A549 (cell line): ENCODE results near the gene METTL27. TPM values are rescaled to one million over a fixed set of nuclear protein-coding genes. Genes with fewer than 3 reads are reported as not detected.
"Not testable (repeated sequence)": the region's sequence is repeated elsewhere in the genome, so short reads cannot be mapped to it uniquely, and the experiment has no call there.

Source experiments
- ATAC-seq, 2 experiments: fragments of 200-7000 bp in 1 of 2; fragments of >200 bp in 1 of 2; cut with Nextera tagmentation in 1 of 2; cut with Tn5 transposase in 1 of 2; 3 replicates each; pipeline versions ENCODE4 v1.8.0 to v1.9.1; 2018 to 2020; ENCODE audit warnings: mild to moderate bottlenecking in 1 of 2, moderate library complexity in 1 of 2
- CTCF ChIA-PET: fragments of 300-600 bp; sonication (Branson Sonifier 250); formaldehyde crosslinking; extraction: SDS; loops from one replicate; lab custom pipeline; 2021; ENCODE audit warnings: antibody characterized with exemption, inconsistent platforms; lab: Yijun Ruan, JAX
- POLR2A ChIA-PET: fragments of 350-600 bp; formaldehyde crosslinking; extraction: SDS; loops from one replicate; lab custom pipeline; 2021; ENCODE audit warnings: antibody characterized with exemption, inconsistent platforms; lab: Yijun Ruan, JAX
- DNase-seq, 2 experiments: peaks; one replicate each; pipeline versions ENCODE4 v3.0.0 to v3.0.0-alpha.2; 2011 to 2016; ENCODE audit warnings: low read depth in 1 of 2, low spot score in 1 of 2
- FAIRE-seq: peaks from 2 replicates; lab custom pipeline; 2011; peaks lifted over from hg19 to GRCh38; lab: Jason Lieb, UNC
- H3K27ac ChIP-seq, 2 experiments: fragments of >200 bp; sonication (Bioruptor Twin); formaldehyde crosslinking; 3 replicates each; pipeline ENCODE4 v1.5.1; 2016 to 2017
- H3K4me1 ChIP-seq: fragments of >200 bp; sonication (Bioruptor Twin); formaldehyde crosslinking; 3 replicates; pipeline ENCODE4 v1.6.1; 2016
- H3K4me2 ChIP-seq: fragments of >200 bp; sonication (Bioruptor Twin); formaldehyde crosslinking; 3 replicates; pipeline ENCODE4 v1.6.1; 2016
- H3K4me3 ChIP-seq: fragments of >200 bp; sonication (Bioruptor Twin); formaldehyde crosslinking; 3 replicates; pipeline ENCODE4 v1.5.1; 2016
- H3K9me3 ChIP-seq: fragments of >200 bp; sonication (Bioruptor Twin); formaldehyde crosslinking; 3 replicates; pipeline ENCODE4 v1.6.1; 2016
- BCL3 ChIP-seq: fragments of >200 bp; sonication (Bioruptor Twin); formaldehyde crosslinking; IDR thresholded peaks from 3 replicates; pipeline ENCODE4 v1.6.1; 2016
- BHLHE40 ChIP-seq: IDR thresholded peaks from 2 replicates; pipeline ENCODE4 v1.6.1; 2012; ENCODE audit warnings: low read depth, low read length, inconsistent platforms
- CEBPB ChIP-seq, 2 experiments: fragments of >200 bp in 1 of 2; sonication (Bioruptor Twin) in 1 of 2; formaldehyde crosslinking in 1 of 2; IDR thresholded peaks; 2 replicates each; pipeline ENCODE4 v1.6.1; 2012 to 2016
- CHD4 ChIP-seq: fragments of 200-600 bp; sonication (generic); IDR thresholded peaks from 2 replicates; pipeline ENCODE4 v1.6.1; 2016; ENCODE audit warnings: antibody characterized with exemption, mild to moderate bottlenecking, borderline replicate concordance
- EHF ChIP-seq: fragments of 250-450 bp; sonication (Bioruptor Pico); IDR thresholded peaks from 2 replicates; pipeline ENCODE4 v1.5.0; 2020; ENCODE audit warnings: mild to moderate bottlenecking
- ELK1 ChIP-seq: fragments of 150-350 bp; IDR thresholded peaks from 2 replicates; pipeline ENCODE4 v1.6.1; 2014; ENCODE audit warnings: low read depth, mild to moderate bottlenecking, low read length
- FOSL2 ChIP-seq, 2 experiments: fragments of 450-650 bp in 1 of 2; fragments of >200 bp in 1 of 2; sonication (Bioruptor Twin) in 1 of 2; formaldehyde crosslinking; IDR thresholded peaks; 2 replicates each; pipeline versions ENCODE4 v1.5.0 to v1.6.1; 2016 to 2020; ENCODE audit warnings: mild to moderate bottlenecking in 1 of 2, moderate library complexity in 1 of 2
- HOXB5 ChIP-seq: fragments of 250-450 bp; sonication (Bioruptor Pico); IDR thresholded peaks from 2 replicates; pipeline ENCODE4 v1.5.0; 2020; ENCODE audit warnings: mild to moderate bottlenecking, moderate library complexity
- JUN ChIP-seq, 2 experiments: fragments of >200 bp; sonication (Bioruptor Twin); formaldehyde crosslinking; IDR thresholded peaks; 2 replicates in 1 of 2; 3 replicates in 1 of 2; pipeline ENCODE4 v1.6.1; 2016 to 2017
- JUNB ChIP-seq: fragments of >200 bp; sonication (Bioruptor Twin); formaldehyde crosslinking; IDR thresholded peaks from 2 replicates; pipeline ENCODE4 v1.6.1; 2016
- MAX ChIP-seq: IDR thresholded peaks from 2 replicates; pipeline ENCODE4 v1.6.1; 2012
- NR3C1 ChIP-seq: fragments of >200 bp; sonication (Bioruptor Twin); formaldehyde crosslinking; IDR thresholded peaks from 3 replicates; pipeline ENCODE4 v1.6.1; 2017
- RARB ChIP-seq: fragments of 250-450 bp; sonication (Bioruptor Pico); IDR thresholded peaks from 2 replicates; pipeline ENCODE4 v1.8.0; 2021; ENCODE audit warnings: mild to moderate bottlenecking, moderate library complexity
- RFX5 ChIP-seq: fragments of 450-650 bp; IDR thresholded peaks from 2 replicates; pipeline ENCODE4 v1.7.1; 2014; ENCODE audit warnings: antibody characterized with exemption, mild to moderate bottlenecking, moderate library complexity
- SMC3 ChIP-seq: fragments of >200 bp; sonication (Bioruptor Twin); formaldehyde crosslinking; IDR thresholded peaks from 3 replicates; pipeline ENCODE4 v1.6.1; 2018; ENCODE audit warnings: inconsistent platforms
- USF2 ChIP-seq: fragments of 450-650 bp; IDR thresholded peaks from 2 replicates; pipeline ENCODE4 v1.6.1; 2014; ENCODE audit warnings: antibody characterized with exemption
- ZC3H11A ChIP-seq: fragments of 450-650 bp; IDR thresholded peaks from 2 replicates; pipeline ENCODE4 v1.6.1; 2014; ENCODE audit warnings: antibody characterized with exemption, mild to moderate bottlenecking
- ZNF302 ChIP-seq: fragments of 250-450 bp; sonication (Bioruptor Pico); IDR thresholded peaks from 2 replicates; pipeline ENCODE4 v1.9.0; 2021; ENCODE audit warnings: inconsistent platforms, mild to moderate bottlenecking, moderate library complexity
- WGBS: methylation state at CpG from one replicate; pipeline ENCODE4 v1.1.6; 2017; ENCODE audit errors: missing lambda C conversion rate; 5-methylcytosine and 5-hydroxymethylcytosine counted together
- polyA plus RNA-seq, 4 experiments: library from polyadenylated mRNA; depleted of rRNA in 3 of 4; stranded (reverse); fragments of >200 nt; fragmentation: RNase III in 1 of 4; extraction: RNeasy Plus Mini Kit Qiagen cat#74134 plus additional on column Dnase treatment in 1 of 4; gene quantifications; 2 replicates in 3 of 4; 3 replicates in 1 of 4; pipeline ENCODE4 v1.2.3, GENCODE V29; 2011 to 2017

Gene METTL27
- polyA plus RNA-seq, 2 of the 4 experiments (the other 2 are of a cell fraction): 4.1 to 4.9 TPM

- TF ChIP-seq ELK1 (no peak), BCL3 (no peak), JUN (IDR thresholded peaks at IDR 0.05) (no peak), ZNF302 (CRISPR knock-in tag) (no peak)
Observed at GRCh38 chr7:73839290-73839689, 3.0 kb downstream of the METTL27 start (continued).

GRCh38 chr7:73838642-73839041 is 3.7 kb downstream of the METTL27 start:
- TF ChIP-seq ELK1 (no peak), RARB (CRISPR knock-in tag) (no peak), MAX (no peak), NR3C1 (no peak), JUNB (no peak), FOSL2 (IDR thresholded peaks at IDR 0.05) (no peak), FOSL2 (CRISPR knock-in tag; IDR thresholded peaks at IDR 0.05) (no peak), CEBPB (IDR thresholded peaks at IDR 0.05) (no peak), BCL3 (no peak), HOXB5 (no peak), USF2 (no peak), CHD4 (no peak), RFX5 (no peak), SMC3 (no peak), BHLHE40 (no peak), EHF (no peak)
- TF ChIP-seq, all 56 proteins: peak for 0
- WGBS: 76% methylated on average over 6 of the region's 6 CpGs
- ATAC-seq: no peak
- Histone ChIP-seq H3K9me3 (no peaks in the 10 kb centered on the region), H3K27ac (peak overlapping the region in 1 of 2 experiments; percentile 37; a peak in 3 of 6 replicates), H3K4me3 (no peak overlapping the region), H3K4me1 (peaks cover 13% of the 10 kb centered on the region), H3K4me2 (no peak overlapping the region)
- FAIRE-seq: no peak
- CTCF ChIA-PET: interaction anchor here (1.4 to 2.6 kb wide), 3 partner anchors 12 to 16 kb away, joined by 3 to 9 read pairs (median 5); no protein-coding TSS in a partner anchor
- DNase-seq: no peak
- POLR2A ChIA-PET: no interaction called here

- ATAC-seq, H3K4me2 ChIP-seq, FAIRE-seq, H3K27ac ChIP-seq, DNase-seq, POLR2A ChIA-PET, H3K4me3 ChIP-seq, H3K9me3 ChIP-seq: not testable (repeated sequence)
- TF ChIP-seq ZC3H11A: peak; percentile 50
- peaks cover 28% of the 10 kb centered on the region for H3K4me1 ChIP-seq
- CTCF ChIA-PET: interaction anchor here (0.7 to 1.4 kb wide), 2 partner anchors 12 to 18 kb away, joined by 3 to 5 read pairs; no protein-coding TSS in a partner anchor
Observed at GRCh38 chr7:73837167-73837566, 5.1 kb downstream of the METTL27 start.
